ENCODE data around the gene MGMT. TPM values are rescaled to one million over a fixed set of nuclear protein-coding genes. Genes with fewer than 3 reads are reported as not detected.

MGMT gene
- total and polyA plus RNA-seq, 2 donors (not counting 3 experiments of a cell fraction or from before 2014, with no cell fraction given): 15.0 to 15.2 TPM

GRCh38 chr10:129755158-129755591 lies 288.1 kb downstream of the MGMT start:
- H2AFZ ChIP-seq (ENCODE audit: low read depth, low read length): no peak overlapping the region
- dilution Hi-C loops (cut with MboI; ENCODE audit: extremely low pct_ligation_motif_present, low sequenced_read_pairs) (no loop called here), intact Hi-C loops (cut with micrococcal nuclease) (no loop called here)
- H3K79me2 ChIP-seq (ENCODE audit: control insufficient read depth, insufficient read depth, low read length): no peaks in the 10 kb centered on the region
- H4K20me1 ChIP-seq (replicated peaks; ENCODE audit: control insufficient read depth, extremely low read depth, insufficient read depth, low read length): no peaks in the 10 kb centered on the region
- no peaks in the 10 kb centered on the region for H3K27me3 ChIP-seq (ENCODE audit: control insufficient read depth in 2 of 2, insufficient read depth in 2 of 2, low read length in 2 of 2)
- POLR2A ChIA-PET: no interaction called here
- no peak overlapping the region for H3K4me3 ChIP-seq (replicated peaks in 1 of 3; ENCODE audit: insufficient read depth in 1 of 3, low read depth in 1 of 3, low read length in 3 of 3)
- no peak for DNase-seq (ENCODE audit: low read depth, low spot score)
- no peaks in the 10 kb centered on the region for H3K9me1 ChIP-seq (replicated peaks; ENCODE audit: control insufficient read depth, extremely low read depth, insufficient read depth, low read length)
- H3K9ac ChIP-seq (replicated peaks; ENCODE audit: extremely low read depth, insufficient read depth, low read length): no peak overlapping the region
- H3K27ac ChIP-seq (ENCODE audit: insufficient read depth, low read depth, low read length): no peak overlapping the region
- TF ChIP-seq, protein P1, sequence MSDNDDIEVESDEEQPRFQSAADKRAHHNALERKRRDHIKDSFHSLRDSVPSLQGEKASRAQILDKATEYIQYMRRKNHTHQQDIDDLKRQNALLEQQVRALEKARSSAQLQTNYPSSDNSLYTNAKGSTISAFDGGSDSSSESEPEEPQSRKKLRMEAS (IDR thresholded peaks at IDR 0.05; ENCODE audit: insufficient read depth, insufficient read length): no peak
- no peak for TF ChIP-seq POLR2AphosphoS5 (IDR thresholded peaks at IDR 0.05; ENCODE audit: insufficient read depth, low read depth, low read length)
- H3K36me3 ChIP-seq (ENCODE audit: control insufficient read depth in 2 of 2, extremely low read depth in 1 of 2, insufficient read depth in 2 of 2, low read length in 2 of 2): no peaks in the 10 kb centered on the region
- no TSS peak for BruUV-seq (replicated peaks)
- no peak overlapping the region for H3K4me2 ChIP-seq (ENCODE audit: insufficient read depth, low read length)
- H3K9me3 ChIP-seq (replicated peaks; ENCODE audit: control insufficient read depth, insufficient read depth, low read length): no peaks in the 10 kb centered on the region
- no peaks in the 10 kb centered on the region for H3K4me1 ChIP-seq (ENCODE audit: control insufficient read depth, extremely low read depth, insufficient read depth, low read length)
- no peak for FAIRE-seq
- CTCF ChIA-PET: no interaction called here

- no TSS peak for BruUV-seq (replicated peaks)
- intact Hi-C loops (cut with micrococcal nuclease) (no loop called here), dilution Hi-C loops (cut with MboI; ENCODE audit: extremely low pct_ligation_motif_present, low sequenced_read_pairs) (no loop called here)
- Histone ChIP-seq H3K4me1 (ENCODE audit: control insufficient read depth, extremely low read depth, insufficient read depth, low read length) (no peaks in the 10 kb centered on the region), H3K9me3 (replicated peaks; ENCODE audit: control insufficient read depth, insufficient read depth, low read length) (no peaks in the 10 kb centered on the region), H3K27ac (ENCODE audit: insufficient read depth, low read depth, low read length) (no peak overlapping the region), H3K9ac (replicated peaks; ENCODE audit: extremely low read depth, insufficient read depth, low read length) (no peak overlapping the region), H3K36me3 (ENCODE audit: control insufficient read depth in 2 of 2, extremely low read depth in 1 of 2, insufficient read depth in 2 of 2, low read length in 2 of 2) (no peaks in the 10 kb centered on the region), H2AFZ (ENCODE audit: low read depth, low read length) (no peak overlapping the region), H3K4me2 (ENCODE audit: insufficient read depth, low read length) (no peak overlapping the region), H4K20me1 (replicated peaks; ENCODE audit: control insufficient read depth, extremely low read depth, insufficient read depth, low read length) (no peaks in the 10 kb centered on the region), H3K4me3 (replicated peaks in 1 of 3; ENCODE audit: insufficient read depth in 1 of 3, low read depth in 1 of 3, low read length in 3 of 3) (no peak overlapping the region), H3K27me3 (ENCODE audit: control insufficient read depth in 2 of 2, insufficient read depth in 2 of 2, low read length in 2 of 2) (no peaks in the 10 kb centered on the region), H3K79me2 (ENCODE audit: control insufficient read depth, insufficient read depth, low read length) (no peaks in the 10 kb centered on the region), H3K9me1 (replicated peaks; ENCODE audit: control insufficient read depth, extremely low read depth, insufficient read depth, low read length) (no peaks in the 10 kb centered on the region)
- DNase-seq (ENCODE audit: low read depth, low spot score) (no peak), FAIRE-seq (no peak)
- POLR2A ChIA-PET: no interaction called here
- CTCF ChIA-PET: no interaction called here
- TF ChIP-seq MYC (IDR thresholded peaks at IDR 0.05; ENCODE audit: low read depth, low read length): no peak
Observed at GRCh38 chr10:129755621-129756020, 288.6 kb downstream of the MGMT start.
